Memory B cell (primary cell): ENCODE data around the gene GDF7.
"Not testable (repeated sequence)": the region's sequence is repeated elsewhere in the genome, so short reads cannot be mapped to it uniquely, and the experiment has no call there.

Experiments used
- ATAC-seq: fragments of 150-1000 bp; cut with Tn5 transposase; 2 replicates; pipeline ENCODE4 v1.10.0; 2021; ENCODE audit warnings: low read depth, mild to moderate bottlenecking, moderate library complexity
- DNase-seq, 2 donors: peaks; one replicate each; pipeline ENCODE4 v3.0.0; 2022; ENCODE audit warnings: low spot score in 2 of 2
- H3K27ac Mint-ChIP-seq: one replicate; pipeline ENCODE4 v1.8.0; 2022; ENCODE audit warnings: mild to moderate bottlenecking, moderate library complexity, mixed read lengths
- H3K27me3 Mint-ChIP-seq: one replicate; pipeline ENCODE4 v1.8.0; 2022; ENCODE audit warnings: mixed read lengths
- H3K36me3 Mint-ChIP-seq: one replicate; pipeline ENCODE4 v1.8.0; 2022; ENCODE audit warnings: mild to moderate bottlenecking, mixed read lengths
- H3K4me1 Mint-ChIP-seq: one replicate; pipeline ENCODE4 v1.8.0; 2022; ENCODE audit warnings: mixed read lengths
- H3K4me3 Mint-ChIP-seq: one replicate; pipeline ENCODE4 v1.8.0; 2022; ENCODE audit warnings: mild to moderate bottlenecking, moderate library complexity, mixed read lengths
- H3K9me3 Mint-ChIP-seq: one replicate; pipeline ENCODE4 v1.8.0; 2022; ENCODE audit warnings: mixed read lengths

The GDF7 gene

DNA sequence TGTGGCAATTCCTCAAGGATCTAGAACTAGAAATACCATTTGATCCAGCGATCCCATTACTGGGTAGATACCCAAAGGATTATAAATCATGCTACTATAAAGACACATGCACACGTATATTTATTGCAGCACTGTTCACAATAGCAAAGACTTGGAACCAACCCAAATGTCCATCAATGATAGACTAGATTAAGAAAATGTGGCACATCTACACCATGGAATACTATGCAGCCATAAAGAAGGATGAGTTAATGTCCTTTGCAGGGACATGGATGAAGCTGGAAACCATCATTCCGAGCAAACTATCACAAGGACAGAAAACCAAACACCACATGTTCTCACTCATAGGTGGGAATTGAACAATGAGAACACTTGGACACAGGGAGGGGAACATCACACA is 49.2 kb downstream of the GDF7 start:
- ATAC-seq, H3K27me3 Mint-ChIP-seq, DNase-seq, H3K9me3 Mint-ChIP-seq, H3K4me3 Mint-ChIP-seq, H3K27ac Mint-ChIP-seq: not testable (repeated sequence)
- Mint-ChIP-seq H3K4me1 (peaks cover 25% of the 10 kb centered on the region), H3K36me3 (peaks cover 50% of the 10 kb centered on the region)

DNA sequence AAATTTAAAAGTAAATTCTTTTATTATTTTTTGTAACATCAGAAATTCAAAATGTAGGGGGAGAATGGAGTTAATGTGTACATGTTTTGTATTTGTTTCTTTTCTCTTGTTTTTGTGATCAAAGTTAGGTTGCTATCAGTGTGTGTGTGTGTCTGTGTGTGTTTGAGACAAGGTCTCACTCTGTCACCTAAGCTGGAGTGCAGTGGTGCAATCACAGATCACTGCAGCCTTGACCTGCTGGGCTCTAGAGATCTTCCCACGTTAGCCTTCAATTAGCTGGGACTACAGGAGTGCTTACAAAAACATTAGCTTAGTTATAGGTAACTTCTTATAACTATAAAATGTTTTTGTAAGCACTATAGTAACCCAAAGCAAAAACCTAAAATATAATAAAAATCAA is 50.7 kb downstream of the GDF7 start:
- Mint-ChIP-seq H3K9me3 (peaks cover 6% of the 10 kb centered on the region), H3K4me3 (no peak overlapping the region), H3K27ac (no peak overlapping the region), H3K4me1 (peaks cover 26% of the 10 kb centered on the region), H3K27me3 (no peaks in the 10 kb centered on the region), H3K36me3 (peaks cover 47% of the 10 kb centered on the region)
- ATAC-seq: no peak
- DNase-seq: no peak

DNA sequence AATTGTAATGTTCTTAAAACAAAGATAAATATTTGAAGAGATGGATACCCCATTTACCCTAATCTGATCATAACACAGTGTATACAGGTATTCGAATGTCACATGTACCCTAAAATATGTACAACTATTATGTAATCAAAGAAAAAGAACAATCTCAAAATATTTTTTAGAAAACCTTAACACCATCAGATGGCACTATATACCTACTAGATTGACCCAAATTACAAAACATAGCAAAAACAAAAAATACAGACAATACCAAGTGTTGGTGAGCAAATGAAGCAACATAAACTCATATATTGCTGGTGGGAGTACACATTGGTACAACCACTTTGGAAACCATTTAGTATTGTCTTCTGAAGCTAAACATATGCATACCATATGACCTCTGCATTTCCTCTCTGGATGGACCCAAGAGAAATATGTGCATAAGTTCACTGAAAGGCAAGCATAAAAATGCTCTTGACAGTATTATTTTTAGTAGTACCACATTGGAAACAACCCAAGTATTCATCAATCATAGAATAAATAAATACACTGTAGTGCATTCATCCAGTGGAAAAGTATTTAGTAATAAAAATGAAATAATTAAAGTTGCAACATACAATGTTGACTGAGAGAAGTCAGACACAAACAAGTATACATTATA is 55.8 kb downstream of the GDF7 start:
- H3K27me3 Mint-ChIP-seq: no peaks in the 10 kb centered on the region
- H3K9me3 Mint-ChIP-seq: peaks cover 4% of the 10 kb centered on the region
- peaks cover 10% of the 10 kb centered on the region for H3K4me1 Mint-ChIP-seq

DNA sequence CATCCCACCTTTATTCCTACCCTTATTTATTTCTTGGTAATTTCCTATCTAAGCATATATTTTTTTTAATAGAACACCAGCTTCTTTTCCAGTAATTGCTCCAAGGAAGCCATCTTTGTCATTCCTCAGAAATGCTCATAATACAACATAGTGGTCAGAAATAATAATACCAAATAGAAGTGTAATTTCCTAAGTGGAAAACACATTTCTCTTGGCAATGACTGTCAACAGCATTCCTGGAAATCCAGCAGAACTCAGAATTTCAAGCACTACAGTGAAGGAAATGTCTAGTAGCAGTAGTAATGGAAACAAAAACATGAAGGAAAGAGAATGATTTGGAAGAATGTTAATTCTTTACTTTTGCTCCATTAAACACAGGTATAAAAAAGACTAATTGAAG is 56.6 kb downstream of the GDF7 start:
- DNase-seq (no peak), ATAC-seq (no peak)
- H3K27ac Mint-ChIP-seq: peak overlapping the region; percentile 55
- H3K36me3 Mint-ChIP-seq: peaks cover 16% of the 10 kb centered on the region
- H3K27me3 Mint-ChIP-seq: no peaks in the 10 kb centered on the region
- H3K4me3 Mint-ChIP-seq: no peak overlapping the region
- no peaks in the 10 kb centered on the region for H3K9me3 Mint-ChIP-seq
- peaks cover 10% of the 10 kb centered on the region for H3K4me1 Mint-ChIP-seq

More for the DNA sequence above, 55.8 kb downstream of the GDF7 start:
- H3K4me3 Mint-ChIP-seq: no peak overlapping the region
- peak overlapping the region; percentile 55 for H3K27ac Mint-ChIP-seq
- DNase-seq: no peak
- ATAC-seq: no peak
- peaks cover 22% of the 10 kb centered on the region for H3K36me3 Mint-ChIP-seq

DNA sequence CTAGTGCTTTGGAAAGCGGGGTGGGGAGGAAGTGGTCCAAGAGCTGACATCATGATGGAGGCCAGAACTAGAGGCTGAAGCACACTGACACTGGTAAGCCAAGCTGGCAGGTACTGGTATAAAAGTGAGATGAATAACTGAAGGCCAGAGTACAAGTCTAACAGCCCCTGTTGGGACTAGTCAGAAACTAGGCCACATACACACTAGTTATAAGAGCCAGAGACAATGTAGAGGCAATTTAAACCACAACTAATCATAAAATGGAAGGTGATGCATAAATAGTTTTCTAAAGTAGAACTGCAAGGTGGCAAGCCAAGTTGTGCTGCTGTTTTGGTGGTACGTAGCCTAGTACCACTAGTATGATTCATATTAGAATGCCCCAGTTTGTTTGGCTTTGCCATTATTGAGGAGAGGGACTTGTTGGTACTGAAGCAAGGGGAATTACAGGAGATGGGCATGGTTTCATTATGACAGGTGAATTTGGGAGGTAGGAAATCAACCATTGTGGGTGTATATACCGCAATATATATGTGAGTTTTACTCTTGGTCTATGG is 57.6 kb downstream of the GDF7 start:
- no peaks in the 10 kb centered on the region for H3K27me3 Mint-ChIP-seq
- peaks cover 14% of the 10 kb centered on the region for H3K36me3 Mint-ChIP-seq
- peak overlapping the region; percentile 7 for H3K27ac Mint-ChIP-seq
- no peak overlapping the region for H3K4me3 Mint-ChIP-seq
- peaks cover 7% of the 10 kb centered on the region for H3K4me1 Mint-ChIP-seq
- ATAC-seq (no peak), DNase-seq (no peak)
- H3K9me3 Mint-ChIP-seq: no peaks in the 10 kb centered on the region

DNA sequence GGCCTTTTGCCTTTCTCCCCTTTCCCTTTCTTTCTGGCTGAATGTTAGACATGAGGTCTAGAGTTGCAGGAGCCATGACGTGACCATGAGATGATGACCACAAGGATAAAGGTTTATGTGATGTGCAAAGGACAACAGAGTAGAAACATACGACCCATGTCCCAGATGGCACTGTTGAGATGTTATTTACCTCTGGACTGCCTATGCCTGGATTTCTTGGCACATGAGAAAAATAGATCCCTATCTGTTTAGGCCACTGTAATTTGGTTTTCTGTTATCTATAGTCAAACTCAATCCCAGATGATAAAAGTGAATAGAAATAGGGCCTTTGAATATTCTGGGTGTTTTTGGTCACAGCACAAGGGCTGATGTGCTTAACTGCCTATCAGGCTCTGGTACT is 58.8 kb downstream of the GDF7 start:
- Mint-ChIP-seq H3K27me3 (no peaks in the 10 kb centered on the region), H3K4me1 (peaks cover 6% of the 10 kb centered on the region), H3K4me3 (no peak overlapping the region), H3K9me3 (no peaks in the 10 kb centered on the region), H3K27ac (no peak overlapping the region), H3K36me3 (peaks cover 13% of the 10 kb centered on the region)
- DNase-seq: no peak
- ATAC-seq: no peak

DNA sequence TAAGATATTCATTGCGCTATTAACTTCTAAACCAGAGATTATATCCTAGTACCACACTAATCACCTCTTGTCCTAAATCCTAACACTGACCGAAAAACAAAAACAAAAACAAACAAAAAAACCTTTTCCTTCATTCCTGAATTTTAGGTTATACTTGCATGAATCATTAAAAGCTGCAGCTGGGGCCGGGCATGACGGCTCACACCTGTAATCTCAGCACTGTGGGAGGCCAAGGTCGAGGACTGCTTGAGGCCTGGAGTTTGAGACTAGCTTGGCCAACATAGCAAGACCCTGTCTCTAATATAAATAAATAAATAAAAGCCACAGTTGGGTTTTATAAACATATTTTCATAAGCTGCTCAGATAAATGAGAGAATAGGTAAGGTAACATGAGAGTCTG is 60.0 kb downstream of the GDF7 start:
- DNase-seq (no peak), ATAC-seq (no peak)
- Mint-ChIP-seq H3K9me3 (no peaks in the 10 kb centered on the region), H3K36me3 (peaks cover 16% of the 10 kb centered on the region), H3K27ac (no peak overlapping the region), H3K27me3 (no peaks in the 10 kb centered on the region), H3K4me3 (no peak overlapping the region), H3K4me1 (peaks cover 3% of the 10 kb centered on the region)

DNA sequence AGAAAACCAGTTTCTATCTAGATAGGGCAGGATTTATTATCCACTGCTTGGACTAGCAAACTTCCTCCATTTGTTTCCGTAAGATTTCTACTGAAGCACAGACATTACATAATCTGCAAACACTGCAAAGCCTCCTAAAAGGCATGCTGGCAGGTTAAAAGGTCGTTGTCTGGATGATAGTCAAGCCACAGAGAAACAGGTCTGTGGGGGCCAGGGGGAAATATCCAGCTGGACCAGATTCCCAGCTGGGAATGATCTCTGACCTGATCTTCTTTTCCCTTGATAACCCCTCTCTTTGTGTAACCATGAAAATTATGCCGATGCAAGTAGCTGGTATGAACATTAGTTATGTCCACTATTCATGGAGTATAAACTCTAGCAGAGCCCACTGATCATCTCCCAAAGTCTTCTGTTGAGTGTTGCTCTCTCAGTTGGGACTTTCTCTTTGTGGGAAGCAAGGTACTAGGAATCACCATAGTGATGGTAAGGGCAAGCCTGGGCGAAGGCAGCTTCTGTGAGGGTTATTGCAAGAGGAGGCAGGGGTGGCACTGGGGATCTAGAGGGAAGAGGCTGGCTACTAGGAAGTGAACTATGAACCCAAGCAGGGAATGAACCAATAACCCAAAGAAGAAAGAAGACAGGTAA is 61.3 kb downstream of the GDF7 start:
- Mint-ChIP-seq H3K36me3 (peaks cover 16% of the 10 kb centered on the region), H3K4me1 (peaks cover 3% of the 10 kb centered on the region), H3K9me3 (no peaks in the 10 kb centered on the region), H3K4me3 (no peak overlapping the region), H3K27ac (peak overlapping the region; percentile 1), H3K27me3 (no peaks in the 10 kb centered on the region)
- no peak for DNase-seq
- no peak for ATAC-seq
